H54 (cell line): ENCODE data around the gene P3H3.

Experiments
- DNase-seq: peaks from one replicate; pipeline ENCODE4 v3.0.0; 2011; ENCODE audit warnings: low spot score, mixed read lengths; ENCODE audit not compliant: insufficient read length
- FAIRE-seq: peaks from 3 replicates; lab custom pipeline; 2011; peaks lifted over from hg19 to GRCh38; lab: Jason Lieb, UNC
- POLR2A ChIP-seq: IDR thresholded peaks from 2 replicates; pipeline ENCODE4 v1.6.1; 2011; ENCODE audit warnings: low read depth, mild to moderate bottlenecking, low read length

P3H3 gene

DNA sequence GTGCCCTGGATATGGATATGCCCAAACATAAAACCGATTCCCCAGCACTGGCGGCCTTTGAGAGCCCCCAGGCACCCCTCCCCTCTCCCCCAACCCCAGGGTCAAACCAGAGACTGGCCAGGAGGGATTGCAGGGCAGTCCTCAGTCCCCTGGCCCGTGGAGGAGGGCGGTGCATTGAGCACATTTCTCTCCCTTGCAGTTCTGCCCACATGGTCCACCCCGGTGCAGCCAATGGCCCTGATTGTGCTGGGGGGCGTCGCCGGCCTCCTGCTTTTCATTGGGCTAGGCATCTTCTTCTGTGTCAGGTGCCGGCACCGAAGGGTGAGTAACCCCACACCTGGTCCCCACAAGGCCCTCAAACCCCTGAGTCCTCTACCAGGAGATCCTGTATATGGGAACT is 10.0 kb upstream of the P3H3 start:
- DNase-seq (no peak), FAIRE-seq (no peak)
- no peak for TF ChIP-seq POLR2A

DNA sequence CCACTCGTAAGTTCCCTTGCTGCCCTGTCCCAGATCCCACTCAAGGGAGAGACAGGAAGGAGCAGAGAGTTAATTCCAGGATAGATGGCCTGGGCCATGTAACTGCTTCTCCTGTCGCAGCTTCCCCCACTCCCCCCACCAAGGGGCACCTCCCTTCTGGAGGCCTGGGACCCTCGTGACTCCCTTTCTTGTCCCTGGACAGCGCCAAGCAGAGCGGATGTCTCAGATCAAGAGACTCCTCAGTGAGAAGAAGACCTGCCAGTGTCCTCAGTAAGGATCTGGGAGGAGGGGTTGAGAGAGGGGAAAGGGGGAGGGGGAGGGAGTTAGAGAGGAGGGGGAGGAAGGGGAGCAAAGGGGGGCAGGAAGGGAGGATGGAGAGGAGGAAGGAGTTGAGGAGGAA is 9.6 kb upstream of the P3H3 start:
- DNase-seq (no peak), FAIRE-seq (no peak)
- no peak for TF ChIP-seq POLR2A

DNA sequence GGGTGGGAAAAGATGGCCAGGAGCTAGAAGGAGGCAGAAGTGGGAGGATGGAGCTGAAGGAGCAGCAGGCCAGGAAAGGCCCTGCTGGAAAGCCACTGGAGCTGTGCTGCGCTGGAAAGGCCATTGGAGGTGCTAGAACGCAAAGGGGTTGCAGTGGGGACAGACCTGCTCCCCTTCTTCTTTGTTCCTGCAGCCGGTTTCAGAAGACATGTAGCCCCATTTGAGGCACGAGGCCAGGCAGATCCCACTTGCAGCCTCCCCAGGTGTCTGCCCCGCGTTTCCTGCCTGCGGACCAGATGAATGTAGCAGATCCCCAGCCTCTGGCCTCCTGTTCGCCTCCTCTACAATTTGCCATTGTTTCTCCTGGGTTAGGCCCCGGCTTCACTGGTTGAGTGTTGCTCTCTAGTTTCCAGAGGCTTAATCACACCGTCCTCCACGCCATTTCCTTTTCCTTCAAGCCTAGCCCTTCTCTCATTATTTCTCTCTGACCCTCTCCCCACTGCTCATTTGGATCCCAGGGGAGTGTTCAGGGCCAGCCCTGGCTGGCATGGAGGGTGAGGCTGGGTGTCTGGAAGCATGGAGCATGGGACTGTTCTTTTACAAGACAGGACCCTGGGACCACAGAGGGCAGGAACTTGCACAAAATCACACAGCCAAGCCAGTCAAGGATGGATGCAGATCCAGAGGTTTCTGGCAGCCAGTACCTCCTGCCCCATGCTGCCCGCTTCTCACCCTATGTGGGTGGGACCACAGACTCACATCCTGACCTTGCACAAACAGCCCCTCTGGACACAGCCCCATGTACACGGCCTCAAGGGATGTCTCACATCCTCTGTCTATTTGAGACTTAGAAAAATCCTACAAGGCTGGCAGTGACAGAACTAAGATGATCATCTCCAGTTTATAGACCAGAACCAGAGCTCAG is 8.8 kb upstream of the P3H3 start:
- DNase-seq (no peak), FAIRE-seq (no peak)
- no peak for TF ChIP-seq POLR2A

DNA sequence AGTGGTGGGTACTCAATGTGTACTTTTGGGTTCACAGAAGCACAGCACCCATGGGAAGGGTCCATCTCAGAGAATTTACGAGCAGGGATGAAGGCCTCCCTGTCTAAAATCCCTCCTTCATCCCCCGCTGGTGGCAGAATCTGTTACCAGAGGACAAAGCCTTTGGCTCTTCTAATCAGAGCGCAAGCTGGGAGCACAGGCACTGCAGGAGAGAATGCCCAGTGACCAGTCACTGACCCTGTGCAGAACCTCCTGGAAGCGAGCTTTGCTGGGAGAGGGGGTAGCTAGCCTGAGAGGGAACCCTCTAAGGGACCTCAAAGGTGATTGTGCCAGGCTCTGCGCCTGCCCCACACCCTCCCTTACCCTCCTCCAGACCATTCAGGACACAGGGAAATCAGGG is 8.0 kb upstream of the P3H3 start:
- TF ChIP-seq POLR2A = no peak
- no peak for DNase-seq
- FAIRE-seq = no peak

DNA sequence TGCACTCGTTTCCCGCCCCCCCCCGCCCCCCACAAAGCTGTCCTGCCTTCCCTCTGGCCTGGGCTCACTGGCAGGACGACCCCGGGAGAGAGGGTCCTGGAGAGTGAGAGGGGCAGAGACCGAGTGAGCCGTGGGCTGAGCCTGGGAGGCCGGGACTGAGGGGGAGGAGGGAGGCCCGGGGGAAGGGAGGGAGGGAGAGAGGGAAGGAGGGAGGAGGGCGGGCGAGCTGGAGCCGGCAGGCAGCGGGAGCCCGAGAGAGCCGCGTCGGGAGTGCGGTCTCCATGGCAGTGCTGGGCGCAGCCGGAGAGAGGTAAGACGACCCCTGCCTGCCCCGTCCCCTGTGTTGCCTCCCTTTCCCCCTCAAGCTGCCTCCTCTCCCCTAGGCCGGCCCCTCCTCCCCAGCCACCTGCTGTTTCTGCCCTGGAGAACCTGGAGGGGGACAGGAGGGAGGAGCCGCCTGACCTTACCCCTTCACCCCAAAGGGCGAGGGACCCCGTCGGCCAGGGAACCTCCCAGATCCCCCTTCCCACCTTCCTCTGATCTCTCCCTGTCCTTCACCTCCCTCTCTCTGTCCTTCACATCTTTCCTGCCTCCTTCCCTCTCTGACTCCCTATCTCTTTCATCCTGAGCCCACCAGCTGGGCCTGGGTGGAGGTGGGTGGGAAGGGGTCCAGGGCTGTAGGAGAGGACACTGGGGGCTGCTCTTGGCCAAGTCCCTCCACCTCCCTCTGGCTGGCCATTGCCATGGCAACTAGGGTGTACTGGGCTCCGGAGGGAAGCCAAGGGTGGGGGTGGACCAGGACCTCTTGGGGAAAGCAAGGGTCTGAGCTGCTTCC is 6.4 kb upstream of the P3H3 start, which contains the start of gene GPR162:
TSS of gene GPR162 (plus strand) at position 231 of the 835 bp plus-strand sequence. CDS start 2,078 bp downstream, outside the sequence.
- TF ChIP-seq POLR2A = 0 out of 2 replicates have a peak, but pooled peaks have one; percentile 22
- FAIRE-seq (no peak), DNase-seq (peak; percentile 75)

DNA sequence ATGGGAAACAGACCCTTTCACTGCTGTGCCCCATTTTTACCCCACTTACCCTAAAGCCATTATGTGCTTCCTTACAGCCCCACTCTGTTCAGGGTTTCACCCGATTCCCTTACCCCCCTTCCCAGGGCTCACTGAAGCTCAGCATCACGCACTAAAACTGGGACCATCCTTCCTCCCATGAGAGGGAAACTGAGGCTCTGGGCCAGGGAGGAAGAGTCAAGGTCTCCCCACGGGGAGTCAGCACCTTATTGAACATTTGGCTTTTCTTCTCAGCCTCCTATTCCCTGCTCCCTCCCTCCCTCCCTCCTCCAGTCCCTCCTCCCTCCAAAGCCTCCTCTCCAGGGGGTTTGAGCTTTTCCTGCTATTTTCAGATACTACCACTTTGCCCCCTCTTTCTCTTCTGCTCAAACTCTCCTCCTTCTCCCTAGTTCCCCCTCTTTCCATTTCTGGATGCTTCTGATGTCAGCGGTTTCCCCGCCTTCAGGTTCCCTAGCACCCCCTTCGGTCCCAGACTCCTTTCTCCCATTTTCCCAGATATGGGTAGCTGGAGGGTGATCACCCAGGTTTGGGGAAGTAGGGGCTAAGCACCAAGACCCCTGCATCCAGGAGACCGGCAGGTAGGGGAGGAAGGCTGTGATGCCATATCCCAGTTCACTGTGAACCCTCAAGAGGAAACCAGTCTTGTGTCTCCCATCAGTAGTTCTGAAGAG is 5.6 kb upstream of the P3H3 start:
- TF ChIP-seq POLR2A = no peak
- no peak for DNase-seq
- no peak for FAIRE-seq

DNA sequence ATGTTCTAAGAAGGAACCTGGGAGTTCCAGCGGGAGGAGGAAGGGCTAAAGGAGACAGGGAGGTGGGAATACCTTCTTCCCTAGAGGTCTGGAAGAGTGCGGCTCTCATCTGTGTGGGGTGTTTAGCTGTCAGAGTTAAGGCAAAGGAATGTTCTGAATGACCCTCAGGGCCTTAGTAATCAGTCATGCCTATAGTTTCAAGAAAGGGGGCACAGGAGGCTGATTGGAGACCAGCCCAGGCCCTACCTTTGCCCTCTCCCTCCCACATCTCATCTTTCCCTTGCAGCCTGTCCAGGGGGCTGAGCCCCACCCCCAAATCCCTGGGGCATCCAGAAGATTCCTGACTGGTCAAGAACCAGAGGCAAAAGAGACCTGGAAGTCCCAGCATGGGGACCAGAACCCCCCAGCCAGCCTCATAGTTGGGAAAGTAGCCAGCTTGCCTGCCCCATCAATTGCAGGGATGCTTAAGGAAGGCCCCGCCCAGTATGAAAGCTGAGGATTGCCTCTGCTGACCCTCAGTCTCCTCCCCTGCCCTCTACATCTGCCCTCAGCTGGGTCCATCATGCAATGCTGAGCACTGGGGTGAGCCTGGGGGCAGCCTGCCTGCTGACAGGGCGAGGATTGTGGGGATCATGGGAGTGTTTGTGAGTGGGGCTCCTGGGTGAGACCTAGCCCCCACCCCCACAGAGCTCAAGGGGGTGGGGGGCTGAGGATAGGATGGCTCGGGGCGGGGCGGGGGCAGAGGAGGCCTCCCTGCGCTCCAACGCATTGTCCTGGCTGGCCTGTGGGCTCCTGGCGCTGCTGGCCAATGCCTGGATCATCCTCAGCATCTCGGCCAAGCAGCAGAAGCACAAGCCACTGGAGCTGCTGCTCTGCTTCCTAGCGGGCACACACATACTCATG is 4.8 kb upstream of the P3H3 start:
- no peak for TF ChIP-seq POLR2A
- FAIRE-seq = no peak
- no peak for DNase-seq

DNA sequence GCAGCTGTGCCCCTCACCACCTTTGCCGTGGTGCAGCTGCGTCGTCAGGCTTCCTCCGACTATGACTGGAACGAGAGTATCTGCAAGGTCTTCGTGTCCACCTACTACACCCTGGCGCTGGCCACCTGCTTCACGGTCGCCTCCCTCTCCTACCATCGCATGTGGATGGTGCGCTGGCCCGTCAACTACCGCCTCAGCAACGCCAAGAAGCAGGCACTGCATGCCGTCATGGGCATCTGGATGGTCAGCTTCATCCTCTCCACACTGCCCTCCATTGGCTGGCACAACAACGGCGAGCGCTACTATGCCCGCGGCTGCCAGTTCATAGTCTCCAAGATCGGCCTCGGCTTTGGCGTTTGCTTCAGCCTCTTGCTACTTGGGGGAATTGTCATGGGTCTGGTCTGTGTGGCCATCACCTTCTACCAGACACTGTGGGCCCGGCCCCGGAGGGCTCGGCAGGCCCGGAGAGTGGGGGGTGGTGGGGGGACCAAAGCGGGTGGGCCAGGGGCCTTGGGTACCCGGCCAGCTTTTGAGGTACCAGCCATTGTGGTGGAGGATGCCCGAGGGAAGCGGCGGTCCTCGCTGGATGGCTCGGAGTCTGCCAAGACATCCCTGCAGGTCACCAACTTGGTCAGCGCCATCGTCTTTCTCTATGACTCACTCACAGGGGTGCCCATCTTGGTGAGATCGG is 4.0 kb upstream of the P3H3 start:
- no peak for TF ChIP-seq POLR2A
- no peak for DNase-seq
- no peak for FAIRE-seq

DNA sequence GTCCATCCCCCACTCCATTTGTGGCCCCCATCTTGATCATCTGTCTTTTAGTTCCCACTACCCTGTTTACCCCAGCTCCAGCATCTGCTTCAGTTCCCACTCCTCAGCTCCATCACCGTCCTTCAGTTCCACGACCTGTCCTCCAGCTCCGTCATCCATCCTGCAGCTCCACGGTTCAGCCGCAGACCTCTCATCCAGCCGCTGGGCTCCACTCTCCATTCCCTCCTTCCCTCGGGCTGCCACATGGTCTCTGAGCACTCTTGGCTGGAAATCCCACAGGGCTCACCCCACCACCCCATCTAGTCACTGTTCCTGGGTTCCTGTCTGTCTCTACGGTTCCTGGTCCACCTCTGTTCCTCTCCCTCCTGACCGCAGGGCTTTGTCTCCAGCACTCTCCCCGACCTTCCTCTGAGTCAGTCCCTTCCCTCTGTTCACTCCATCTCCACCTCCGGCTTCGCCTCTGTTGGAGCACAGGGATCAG is 3.3 kb upstream of the P3H3 start:
- FAIRE-seq (no peak), DNase-seq (no peak)
- no peak for TF ChIP-seq POLR2A

DNA sequence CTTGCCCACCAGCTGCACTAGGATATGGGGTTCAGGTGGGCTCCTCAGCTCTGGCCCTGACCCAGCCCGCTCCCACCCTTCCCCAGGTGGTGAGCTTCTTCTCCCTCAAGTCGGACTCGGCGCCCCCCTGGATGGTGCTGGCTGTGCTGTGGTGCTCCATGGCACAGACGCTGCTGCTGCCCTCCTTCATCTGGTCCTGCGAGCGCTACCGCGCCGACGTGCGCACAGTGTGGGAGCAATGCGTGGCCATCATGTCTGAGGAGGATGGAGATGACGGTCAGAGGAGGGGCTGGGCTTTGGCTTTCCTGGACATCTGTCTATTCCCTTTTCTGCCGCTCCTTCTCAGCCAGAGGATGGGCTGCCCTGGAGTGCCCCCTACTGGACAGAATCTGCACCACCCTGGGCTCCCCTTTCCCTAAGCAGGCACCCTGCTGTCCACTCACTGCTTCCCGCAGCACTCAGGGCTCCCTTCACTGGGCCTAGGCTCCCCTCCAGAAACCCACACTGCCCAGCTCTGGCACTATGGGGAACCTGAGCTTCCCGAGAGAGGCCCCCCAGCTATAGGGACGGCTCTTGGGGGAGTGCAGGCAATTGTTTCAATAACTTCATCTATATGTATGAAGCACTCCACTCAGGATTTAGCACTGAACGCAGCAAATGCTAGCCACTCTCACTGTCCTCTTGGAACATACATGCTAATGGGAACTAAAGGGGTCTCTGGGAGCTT is 2.6 kb upstream of the P3H3 start:
- DNase-seq (peak; percentile 89), FAIRE-seq (no peak)
- TF ChIP-seq POLR2A = no peak

DNA sequence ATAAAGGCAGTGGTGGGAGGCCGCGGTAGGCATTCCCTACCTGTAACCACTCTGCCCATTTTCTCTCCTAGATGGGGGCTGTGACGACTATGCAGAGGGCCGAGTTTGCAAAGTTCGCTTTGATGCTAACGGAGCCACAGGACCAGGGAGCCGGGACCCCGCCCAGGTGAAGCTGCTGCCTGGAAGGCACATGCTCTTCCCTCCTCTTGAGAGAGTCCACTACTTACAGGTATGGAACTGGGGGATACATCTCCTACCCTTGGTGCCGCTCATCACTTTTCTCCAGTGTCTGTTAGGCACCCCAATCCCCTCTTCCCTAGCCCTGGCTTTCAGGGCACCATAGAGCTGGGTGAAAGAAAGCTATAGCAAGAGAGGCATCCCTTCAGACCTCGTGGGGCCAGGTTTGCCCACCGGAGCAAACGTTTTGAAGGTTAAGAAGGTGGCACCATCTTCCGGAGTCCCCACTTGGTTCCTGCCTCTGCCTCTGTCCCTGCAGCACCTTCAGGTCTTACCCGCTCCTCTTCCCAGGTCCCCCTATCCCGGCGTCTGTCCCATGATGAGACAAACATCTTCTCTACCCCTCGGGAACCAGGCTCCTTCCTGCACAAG is 2.0 kb upstream of the P3H3 start:
- no peak for FAIRE-seq

More for the DNA sequence above, 2.0 kb upstream of the P3H3 start:
- no peak for TF ChIP-seq POLR2A
- DNase-seq = no peak
